ENCODE results near the gene SBF1. TPM values are rescaled to one million over a fixed set of nuclear protein-coding genes. Genes with fewer than 3 reads are reported as not detected.

The SBF1 gene
- total RNA-seq, 1 donor from 2014 or later: 104 TPM

DNA sequence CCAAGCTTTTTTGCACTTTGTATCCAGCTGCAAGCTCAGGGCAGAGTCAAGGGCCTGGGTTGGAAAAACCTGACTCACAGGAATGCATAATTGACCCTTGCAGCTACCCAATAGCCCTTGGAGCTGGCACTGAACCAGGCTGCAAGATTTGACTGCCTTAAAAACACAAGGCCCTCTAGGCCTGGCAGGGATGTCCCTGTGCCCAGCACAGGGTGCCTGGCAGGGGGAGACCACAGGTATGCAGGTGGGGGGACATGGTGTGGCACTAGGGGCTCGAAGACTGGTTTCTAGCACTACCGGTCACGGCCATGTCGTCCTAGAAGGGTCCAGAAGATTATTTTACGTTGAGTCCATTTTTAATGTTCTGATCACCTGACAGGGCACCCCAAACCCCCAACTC lies 30.2 kb downstream of the SBF1 start:
- TF ChIP-seq, protein P1, sequence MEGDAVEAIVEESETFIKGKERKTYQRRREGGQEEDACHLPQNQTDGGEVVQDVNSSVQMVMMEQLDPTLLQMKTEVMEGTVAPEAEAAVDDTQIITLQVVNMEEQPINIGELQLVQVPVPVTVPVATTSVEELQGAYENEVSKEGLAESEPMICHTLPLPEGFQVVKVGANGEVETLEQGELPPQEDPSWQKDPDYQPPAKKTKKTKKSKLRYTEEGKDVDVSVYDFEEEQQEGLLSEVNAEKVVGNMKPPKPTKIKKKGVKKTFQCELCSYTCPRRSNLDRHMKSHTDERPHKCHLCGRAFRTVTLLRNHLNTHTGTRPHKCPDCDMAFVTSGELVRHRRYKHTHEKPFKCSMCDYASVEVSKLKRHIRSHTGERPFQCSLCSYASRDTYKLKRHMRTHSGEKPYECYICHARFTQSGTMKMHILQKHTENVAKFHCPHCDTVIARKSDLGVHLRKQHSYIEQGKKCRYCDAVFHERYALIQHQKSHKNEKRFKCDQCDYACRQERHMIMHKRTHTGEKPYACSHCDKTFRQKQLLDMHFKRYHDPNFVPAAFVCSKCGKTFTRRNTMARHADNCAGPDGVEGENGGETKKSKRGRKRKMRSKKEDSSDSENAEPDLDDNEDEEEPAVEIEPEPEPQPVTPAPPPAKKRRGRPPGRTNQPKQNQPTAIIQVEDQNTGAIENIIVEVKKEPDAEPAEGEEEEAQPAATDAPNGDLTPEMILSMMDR (IDR thresholded peaks at IDR 0.05): no peak
- Mint-ChIP-seq H3K4me3 (ENCODE audit: unreplicated experiment) (no peak overlapping the region), H3K9me3 (ENCODE audit: low read depth) (no peaks in the 10 kb centered on the region), H3K36me3 (ENCODE audit: low read depth) (peaks cover 13% of the 10 kb centered on the region), H3K4me1 (ENCODE audit: low read depth) (peaks cover 17% of the 10 kb centered on the region), H3K27ac (ENCODE audit: unreplicated experiment) (no peak overlapping the region), H3K27me3 (ENCODE audit: low read depth) (no peaks in the 10 kb centered on the region)
- no peak for DNase-seq (ENCODE audit: low spot score)

DNA sequence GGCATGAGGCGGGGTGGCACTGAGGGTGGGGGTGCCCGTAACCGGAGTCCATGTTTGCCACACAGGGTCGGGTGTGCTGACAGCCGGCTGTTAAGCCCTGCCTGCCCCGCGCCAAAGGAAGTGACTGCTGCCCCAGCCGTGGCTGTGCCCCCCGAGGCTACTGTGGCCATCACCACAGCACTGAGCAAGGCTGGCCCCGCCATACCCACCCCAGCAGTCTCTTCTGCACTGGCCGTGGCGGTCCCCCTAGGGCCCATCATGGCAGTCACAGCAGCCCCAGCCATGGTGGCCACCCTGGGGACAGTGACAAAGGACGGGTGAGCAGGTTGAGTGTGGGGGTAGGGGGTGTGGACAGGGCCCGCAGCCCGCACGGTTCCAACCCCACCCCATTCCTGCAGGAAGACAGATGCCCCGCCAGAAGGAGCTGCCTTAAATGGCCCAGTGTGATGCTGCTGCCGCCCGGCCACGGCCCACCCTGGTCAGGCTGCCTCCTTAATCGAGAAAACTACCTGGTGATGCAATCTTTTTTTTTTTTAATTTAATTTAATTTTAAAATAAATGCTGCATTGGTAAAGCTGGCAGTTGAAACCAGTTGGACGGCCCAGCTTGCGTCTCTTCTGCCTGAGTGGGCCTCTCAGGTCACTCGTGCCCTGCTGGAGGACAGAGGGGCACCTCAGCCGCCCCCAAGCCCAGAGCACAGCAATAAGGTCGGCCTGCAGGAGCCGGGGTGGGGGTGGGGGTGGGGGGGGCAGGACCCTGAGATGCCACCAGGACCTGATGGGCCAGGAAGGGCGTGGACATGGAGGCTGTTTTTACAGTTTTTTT lies 30.8 kb downstream of the SBF1 start:
- DNase-seq (ENCODE audit: low spot score): no peak
- Mint-ChIP-seq H3K4me1 (ENCODE audit: low read depth) (peaks cover 17% of the 10 kb centered on the region), H3K27ac (ENCODE audit: unreplicated experiment) (peak overlapping the region; percentile 36), H3K27me3 (ENCODE audit: low read depth) (no peaks in the 10 kb centered on the region), H3K4me3 (ENCODE audit: unreplicated experiment) (no peak overlapping the region), H3K36me3 (ENCODE audit: low read depth) (peaks cover 9% of the 10 kb centered on the region), H3K9me3 (ENCODE audit: low read depth) (no peaks in the 10 kb centered on the region)
- TF ChIP-seq, protein P1 (IDR thresholded peaks at IDR 0.05): no peak

GRCh38 chr22:50443197-50443596 lies 31.6 kb downstream of the SBF1 start:
- TF ChIP-seq, protein P1 (IDR thresholded peaks at IDR 0.05): no peak
- no peak overlapping the region for H3K4me3 Mint-ChIP-seq (ENCODE audit: unreplicated experiment)
- peak overlapping the region; percentile 17 for H3K27ac Mint-ChIP-seq (ENCODE audit: unreplicated experiment)
- no peaks in the 10 kb centered on the region for H3K9me3 Mint-ChIP-seq (ENCODE audit: low read depth)
- no peak for DNase-seq (ENCODE audit: low spot score)
- no peaks in the 10 kb centered on the region for H3K27me3 Mint-ChIP-seq (ENCODE audit: low read depth)
- peaks cover 17% of the 10 kb centered on the region for H3K4me1 Mint-ChIP-seq (ENCODE audit: low read depth)
- H3K36me3 Mint-ChIP-seq (ENCODE audit: low read depth): peaks cover 5% of the 10 kb centered on the region

- Mint-ChIP-seq H3K27ac (ENCODE audit: unreplicated experiment) (no peak overlapping the region), H3K4me1 (ENCODE audit: low read depth) (peaks cover 17% of the 10 kb centered on the region), H3K9me3 (ENCODE audit: low read depth) (no peaks in the 10 kb centered on the region), H3K27me3 (ENCODE audit: low read depth) (no peaks in the 10 kb centered on the region), H3K36me3 (ENCODE audit: low read depth) (peaks cover 3% of the 10 kb centered on the region), H3K4me3 (ENCODE audit: unreplicated experiment) (no peak overlapping the region)
- DNase-seq (ENCODE audit: low spot score): peak; percentile 86
- TF ChIP-seq, protein P1 (IDR thresholded peaks at IDR 0.05): no peak
Measured at GRCh38 chr22:50441428-50441993, 33.3 kb downstream of the SBF1 start.

DNA sequence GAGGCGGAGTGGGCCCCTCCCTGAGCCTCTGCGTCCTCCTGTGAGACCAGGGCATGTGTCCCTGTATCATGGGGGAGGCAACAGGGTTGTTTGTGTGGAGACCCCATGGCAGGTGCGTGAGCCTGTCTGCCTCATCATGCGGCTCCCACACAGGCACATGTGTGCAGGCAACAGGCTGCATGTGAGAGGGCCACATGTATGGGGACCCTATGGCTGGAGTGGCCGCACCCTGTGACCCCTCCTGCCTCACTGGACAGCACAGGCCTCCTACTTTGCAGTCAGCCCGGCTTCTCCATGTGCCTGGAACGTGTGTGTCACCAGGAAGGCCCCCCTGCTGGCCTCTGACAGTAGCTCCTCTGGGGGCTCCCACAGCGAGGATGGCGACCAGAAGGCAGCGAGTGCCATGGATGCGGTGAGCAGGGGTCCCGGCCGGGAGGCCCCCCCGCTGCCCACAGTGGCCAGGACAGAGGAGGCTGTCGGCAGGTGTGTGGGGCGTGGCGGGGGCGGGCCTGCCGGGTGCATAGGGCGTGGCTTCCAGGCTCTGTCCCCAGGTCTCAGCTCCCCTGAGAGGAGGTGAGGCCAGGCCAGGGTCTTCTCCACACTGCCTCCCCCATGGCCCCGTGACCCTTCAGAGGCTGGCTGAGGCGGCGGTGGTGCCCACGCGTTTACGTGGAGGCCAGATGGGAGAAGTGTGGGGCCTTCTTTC lies 34.1 kb downstream of the SBF1 start:
- Mint-ChIP-seq H3K9me3 (ENCODE audit: low read depth) (no peaks in the 10 kb centered on the region), H3K27me3 (ENCODE audit: low read depth) (no peaks in the 10 kb centered on the region), H3K36me3 (ENCODE audit: low read depth) (peaks cover 3% of the 10 kb centered on the region), H3K4me3 (ENCODE audit: unreplicated experiment) (no peak overlapping the region), H3K27ac (ENCODE audit: unreplicated experiment) (no peak overlapping the region), H3K4me1 (ENCODE audit: low read depth) (peaks cover 15% of the 10 kb centered on the region)
- TF ChIP-seq, protein P1 (IDR thresholded peaks at IDR 0.05): no peak
- DNase-seq (ENCODE audit: low spot score): no peak

Data from chondrocyte (in vitro differentiated cells).